Adrenal gland (tissue), 12 donors: Measurements from ENCODE around the gene PRR7. TPM values are rescaled to one million over a fixed set of nuclear protein-coding genes. Genes with fewer than 3 reads are reported as not detected.

ENCODE experiments used
- DNase-seq, 7 donors: peaks; one replicate each; pipeline ENCODE4 v3.0.0-alpha.2; 2019 to 2020
- H3K27ac ChIP-seq, 5 donors: fragments of 200-600 bp; sonication (generic) in 4 of 5; 1 replicate in 3 of 5; 2 replicates in 2 of 5; pipeline versions ENCODE4 v1.5.1 to v1.8.0; 2016 to 2020; ENCODE audit warnings: mild to moderate bottlenecking in 1 of 5
- H3K27me3 ChIP-seq: fragments of 200-600 bp; 2 replicates; pipeline ENCODE4 v1.8.0; 2021
- H3K36me3 ChIP-seq, 2 donors: fragments of 200-600 bp; replicated peaks in 1 of 2; 1 replicate in 1 of 2; 2 replicates in 1 of 2; pipeline versions ENCODE4 v1.5.1 to v1.8.0; 2018 to 2022
- H3K4me1 ChIP-seq, 2 donors: fragments of 200-600 bp; replicated peaks in 1 of 2; 1 replicate in 1 of 2; 2 replicates in 1 of 2; pipeline versions ENCODE4 v1.5.1 to v1.8.0; 2018 to 2021
- H3K4me3 ChIP-seq, 4 donors: fragments of 200-600 bp; sonication (generic) in 3 of 4; one replicate each; pipeline ENCODE4 v1.5.1; 2016 to 2018
- H3K9me3 ChIP-seq, 3 donors: fragments of 200-600 bp; sonication (generic) in 1 of 3; replicated peaks in 1 of 3; 1 replicate in 2 of 3; 2 replicates in 1 of 3; pipeline versions ENCODE4 v1.5.1 to v1.8.0; 2016 to 2021
- POLR2A ChIP-seq, 2 donors: fragments of 450-650 bp; IDR thresholded peaks; one replicate each; pipeline ENCODE4 v1.6.1; 2017; ENCODE audit warnings: antibody characterized with exemption in 2 of 2, mild to moderate bottlenecking in 2 of 2, moderate library complexity in 1 of 2
- WGBS, 4 donors: extraction: QIAGEN DNeasy Blood & Tissue Kit in 2 of 4; methylation state at CpG; one replicate each; pipeline versions ENCODE4 v1.1.5 to v1.1.7; 2013 to 2017; 5-methylcytosine and 5-hydroxymethylcytosine counted together
- intact Hi-C, 2 donors: fragments of 100-400 bp; cut with DNase I; formaldehyde crosslinking; loops; one replicate each; pipeline versions ENCODE4 v1.14.1 to v1.15.0; 2022 to 2023
- polyA plus RNA-seq, 3 donors: library from polyadenylated mRNA; stranded (reverse); fragments of 200-250 nt in 2 of 3; fragments of 350-450 nt in 1 of 3; fragmentation: Illumina TruSeq in 1 of 3; extraction: RNeasy Lipid Tissue Mini Kit (QIAGEN cat#74804) in 1 of 3; gene quantifications; one replicate each; pipeline ENCODE4 v1.2.3, GENCODE V29; 2013 to 2014
- total RNA-seq, 9 donors: library from RNA; depleted of rRNA in 4 of 9; stranded (reverse); fragments of >200 nt in 4 of 9; fragments of 120-200 nt in 1 of 9; fragmentation: NEBNext Ultra II Directional in 1 of 9; extraction: Animal tissue kit (Norgen Biotek cat#: 25700) in 1 of 9; gene quantifications; one replicate each; pipeline versions ENCODE4 v1.1.0 to v1.2.4, GENCODE V29; 2013 to 2023
- TF ChIP-seq, protein P1 (sequence below), 6 experiments: fragments of 450-650 bp in 4 of 6; fragments of 200-600 bp in 2 of 6; sonication (generic) in 1 of 6; IDR thresholded peaks; 1 replicate in 5 of 6; 2 replicates in 1 of 6; pipeline versions ENCODE4 v1.5.1 to v1.8.0; 2016 to 2021; ENCODE audit warnings: antibody characterized with exemption in 6 of 6, mild to moderate bottlenecking in 2 of 6, moderate library complexity in 1 of 6
- donor health status: healthy with polysubstance abuse.
- donor health status: Bipolar disorder and iron deficiency.
- donor health status: DM: yes; HTN: yes; CAD: no.
- donor health status: DM: no; HTN: no; CAD: no.
- donor health status: DM: no; HTN: no; CAD: no.
- donor health status: DM: yes; HTN: yes; CAD: no.

The PRR7 gene
- total and polyA plus RNA-seq, 12 donors: 0.55 to 13.5 (median 6.1) TPM; not detected in 1

GRCh38 chr5:177497292-177498012 lies 50.8 kb downstream of the PRR7 start, which contains the start of gene PDLIM7:
Gene PDLIM7 (minus strand): TSS chr5:177497604. CDS start chr5:177496512, 1,092 bp downstream.
- H3K4me3 ChIP-seq: peak within 1 kb of the TSS in 3 of 4 donors; percentile 21 to 65 (median 58)
- 0 to 2% (median 1%) methylated on average over 9 to 73 of the region's 73 CpGs for WGBS, 4 donors
- peaks cover 0 to 2% of the 10 kb centered on the region in 2 donors for H3K36me3 ChIP-seq
- peak; percentile 92 to 97 (median 96) for DNase-seq
- H3K4me1 ChIP-seq: peaks cover 29 to 41% of the 10 kb centered on the region in 2 donors
- H3K27ac ChIP-seq: peak within 1 kb of the TSS in 4 of 5 donors; percentile 66 to 89 (median 74)
- peak; percentile 91 to 94 for TF ChIP-seq POLR2A (IDR thresholded peaks at IDR 0.05)
- TF ChIP-seq, protein P1, sequence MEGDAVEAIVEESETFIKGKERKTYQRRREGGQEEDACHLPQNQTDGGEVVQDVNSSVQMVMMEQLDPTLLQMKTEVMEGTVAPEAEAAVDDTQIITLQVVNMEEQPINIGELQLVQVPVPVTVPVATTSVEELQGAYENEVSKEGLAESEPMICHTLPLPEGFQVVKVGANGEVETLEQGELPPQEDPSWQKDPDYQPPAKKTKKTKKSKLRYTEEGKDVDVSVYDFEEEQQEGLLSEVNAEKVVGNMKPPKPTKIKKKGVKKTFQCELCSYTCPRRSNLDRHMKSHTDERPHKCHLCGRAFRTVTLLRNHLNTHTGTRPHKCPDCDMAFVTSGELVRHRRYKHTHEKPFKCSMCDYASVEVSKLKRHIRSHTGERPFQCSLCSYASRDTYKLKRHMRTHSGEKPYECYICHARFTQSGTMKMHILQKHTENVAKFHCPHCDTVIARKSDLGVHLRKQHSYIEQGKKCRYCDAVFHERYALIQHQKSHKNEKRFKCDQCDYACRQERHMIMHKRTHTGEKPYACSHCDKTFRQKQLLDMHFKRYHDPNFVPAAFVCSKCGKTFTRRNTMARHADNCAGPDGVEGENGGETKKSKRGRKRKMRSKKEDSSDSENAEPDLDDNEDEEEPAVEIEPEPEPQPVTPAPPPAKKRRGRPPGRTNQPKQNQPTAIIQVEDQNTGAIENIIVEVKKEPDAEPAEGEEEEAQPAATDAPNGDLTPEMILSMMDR (IDR thresholded peaks at IDR 0.05): peak in 2 of 6 experiments; percentile 3 to 18
- no peaks in the 10 kb centered on the region for H3K9me3 ChIP-seq
- intact Hi-C loops: no loop called here
- no peaks in the 10 kb centered on the region for H3K27me3 ChIP-seq

DNA sequence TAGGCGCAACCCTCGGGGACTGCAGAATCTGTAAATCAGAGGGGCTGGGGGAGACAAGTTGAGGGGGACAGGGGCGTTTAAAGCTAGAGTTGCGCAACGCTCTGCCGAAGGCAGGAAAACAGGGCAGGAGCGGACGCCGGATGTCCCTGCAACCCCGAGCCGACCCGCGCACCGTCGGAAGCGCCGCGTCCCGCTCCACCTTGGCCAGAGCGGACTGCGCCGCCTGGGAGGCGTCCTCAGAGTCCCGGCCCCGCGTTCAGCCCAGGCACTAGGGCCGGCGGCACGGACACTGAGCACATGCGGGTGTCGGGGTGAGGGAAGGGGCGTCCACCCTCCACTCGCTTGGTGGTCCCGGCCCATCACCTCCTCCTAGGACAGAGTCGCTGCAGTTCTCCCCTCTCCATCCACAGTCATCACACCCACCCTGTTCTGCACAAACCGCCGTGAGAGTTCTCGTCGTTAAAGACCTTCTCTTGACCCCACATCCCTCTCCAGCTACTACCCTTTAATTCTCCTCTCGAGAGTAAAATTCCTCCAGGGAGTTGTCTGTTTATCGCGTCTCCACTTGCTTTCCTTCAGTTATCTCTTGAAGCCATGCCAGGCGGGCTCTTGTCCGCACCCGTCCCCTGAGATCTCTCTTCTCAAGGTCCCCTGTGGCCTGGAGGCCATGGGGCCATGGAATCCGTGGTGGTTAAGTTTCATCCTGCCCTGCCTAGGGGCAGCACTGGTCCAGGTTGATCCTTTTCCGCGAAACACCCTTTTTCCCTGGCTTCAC lies 51.6 kb downstream of the PRR7 start:
- intact Hi-C loops: no loop called here
- Histone ChIP-seq H3K27ac (peak overlapping the region in 2 of 5 donors; percentile 50 to 57), H3K36me3 (no peaks in the 10 kb centered on the region), H3K4me1 (peaks cover 29 to 41% of the 10 kb centered on the region in 2 donors), H3K9me3 (no peaks in the 10 kb centered on the region), H3K4me3 (peak overlapping the region in 2 of 4 donors; percentile 58 to 65), H3K27me3 (no peaks in the 10 kb centered on the region)
- TF ChIP-seq, protein P1 (IDR thresholded peaks at IDR 0.05): no peak
- no peak for TF ChIP-seq POLR2A (IDR thresholded peaks at IDR 0.05)
- DNase-seq: peak in 4 of 7 donors; percentile 53 to 61 (median 57)
- WGBS, 4 donors: 7 to 10% (median 8%) methylated on average over 32 to 48 of the region's 48 CpGs

DNA sequence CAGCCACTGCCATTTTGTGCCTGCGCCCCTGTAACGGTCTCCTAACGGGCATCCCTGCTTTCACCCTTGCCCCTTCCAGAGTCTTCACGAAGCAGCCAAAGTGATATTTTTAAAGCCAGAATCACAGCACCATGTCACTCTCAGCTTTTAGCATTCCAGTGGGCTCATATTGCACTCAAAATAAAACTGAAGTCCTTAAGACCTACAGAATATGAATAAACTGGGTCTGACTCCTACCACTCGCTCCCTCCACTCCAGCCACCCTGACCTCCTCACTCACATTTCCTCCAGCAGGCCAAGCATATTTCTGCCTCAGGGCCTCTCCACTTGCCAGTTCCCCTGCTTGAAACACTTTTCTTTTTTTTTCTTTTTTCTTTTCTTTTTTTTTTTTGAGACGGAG lies 53.2 kb downstream of the PRR7 start:
- H3K27ac ChIP-seq: no peak overlapping the region

More for the DNA sequence above, 53.2 kb downstream of the PRR7 start:
- intact Hi-C loops: loop anchor here (5.0 kb wide), 2 partner anchors 43 to 108 kb away; no protein-coding TSS in a partner anchor
- Histone ChIP-seq H3K27me3 (no peaks in the 10 kb centered on the region), H3K4me1 (peaks cover 19 to 29% of the 10 kb centered on the region in 2 donors), H3K36me3 (no peaks in the 10 kb centered on the region), H3K9me3 (no peaks in the 10 kb centered on the region), H3K4me3 (no peak overlapping the region)
- DNase-seq: no peak
- 74 to 87% (median 86%) methylated on average over 6 of the region's 6 CpGs for WGBS, 4 donors
- TF ChIP-seq, protein P1 (IDR thresholded peaks at IDR 0.05): no peak
- no peak for TF ChIP-seq POLR2A (IDR thresholded peaks at IDR 0.05)
